Adipose tissue (tissue), 3 donors: ENCODE results near the gene RSPO3. TPM values are rescaled to one million over a fixed set of nuclear protein-coding genes. Genes with fewer than 3 reads are reported as not detected.
"Not testable (repeated sequence)": the region's sequence is repeated elsewhere in the genome, so short reads cannot be mapped to it uniquely, and the experiment has no call there.

ENCODE experiments used
- H3K27ac ChIP-seq: one replicate; pipeline ENCODE4 v1.5.1; 2013; ENCODE audit warnings: low read depth, low read length
- WGBS, 3 donors: extraction: QIAGEN DNeasy Blood & Tissue Kit; methylation state at CpG; one replicate each; pipeline ENCODE4 v1.1.7; 2013; 5-methylcytosine and 5-hydroxymethylcytosine counted together
- polyA plus RNA-seq, 3 donors: library from polyadenylated mRNA; stranded (reverse); fragments of 200-250 nt; gene quantifications; one replicate each; pipeline ENCODE4 v1.2.3, GENCODE V29; 2013
- donor health status: healthy with polysubstance abuse.
- donor health status: Bipolar disorder and iron deficiency.
- donor health status: healthy.

Gene RSPO3
- 10 to 100 TPM in 2 of 3 donors, 1 to 10 TPM in 1; 1.3 to 68.6 (median 27.6) TPM for polyA plus RNA-seq

DNA sequence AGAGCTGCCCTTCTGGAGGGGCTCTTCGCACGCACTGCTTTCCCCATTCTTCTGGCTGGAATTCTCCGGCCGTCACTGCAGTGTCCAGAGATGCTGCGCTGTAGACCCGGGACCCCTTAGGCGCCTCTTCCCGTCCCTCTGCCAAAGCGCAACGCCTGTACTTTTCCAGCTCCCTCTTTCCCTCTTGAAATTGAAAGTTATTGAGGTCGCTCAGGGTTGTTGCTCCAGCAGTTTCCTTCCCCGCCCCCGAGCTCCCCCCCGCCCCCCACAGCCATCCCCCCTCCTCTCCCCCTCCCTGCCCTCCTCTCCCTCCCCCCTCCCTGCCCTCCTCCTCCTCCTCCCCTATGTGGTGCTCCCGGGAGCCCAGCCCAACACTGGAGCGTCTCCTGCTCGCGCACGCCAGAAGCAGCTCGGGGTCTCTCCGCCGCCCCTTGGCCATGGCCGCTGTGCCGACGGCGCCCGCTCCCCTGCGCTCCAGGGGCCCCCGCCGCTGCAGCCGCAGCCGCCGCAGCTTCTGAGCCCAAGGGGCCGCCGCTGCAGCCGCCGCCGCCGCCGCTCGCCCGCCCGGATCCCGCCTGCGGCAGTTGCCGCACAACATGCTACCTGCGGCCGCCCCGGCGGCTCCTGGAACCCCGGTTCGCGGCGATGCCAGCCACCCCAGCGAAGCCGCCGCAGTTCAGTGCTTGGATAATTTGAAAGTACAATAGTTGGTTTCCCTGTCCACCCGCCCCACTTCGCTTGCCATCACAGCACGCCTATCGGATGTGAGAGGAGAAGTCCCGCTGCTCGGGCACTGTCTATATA is at the start of gene RSPO3:
Gene RSPO3 (plus strand): TSS at position 374 of the 804 bp plus-strand sequence. CDS start 522 bp downstream, outside the sequence.
- WGBS, 3 donors: 0 to 1% (median 1%) methylated on average over 46 to 63 of the region's 63 CpGs
- no peak within 1 kb of the TSS for H3K27ac ChIP-seq

DNA sequence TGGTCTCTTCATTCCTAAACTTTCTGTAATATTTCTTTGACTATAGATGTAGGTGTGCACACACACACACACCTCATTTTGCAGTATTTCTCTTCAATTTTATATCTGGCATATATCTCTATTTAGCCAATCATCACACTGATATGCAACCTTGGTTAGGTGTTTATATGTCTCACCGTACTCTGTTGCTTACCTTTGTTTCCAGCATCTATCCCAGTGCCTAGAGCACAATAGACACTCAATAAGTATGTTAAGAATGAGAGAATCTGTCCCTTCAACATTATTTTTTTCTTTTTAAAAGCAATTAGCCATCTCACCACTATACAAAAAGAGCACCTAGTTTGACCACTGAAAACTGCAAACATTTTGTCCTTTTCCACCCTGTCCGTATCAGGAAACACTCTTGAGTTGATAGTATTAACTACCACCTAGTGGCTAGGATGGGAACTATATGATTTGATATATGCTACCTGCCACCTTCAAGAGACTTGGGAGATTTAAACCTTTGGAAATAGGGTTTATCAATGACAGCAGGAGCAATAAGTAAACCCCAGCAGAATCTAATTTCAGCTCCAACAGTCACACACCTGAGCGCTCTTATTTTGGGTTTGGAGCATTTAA is 48.7 kb upstream of the RSPO3 start:
- 47 to 67% (median 55%) methylated on average over 3 of the region's 3 CpGs for WGBS, 3 donors
- no peak overlapping the region for H3K27ac ChIP-seq

DNA sequence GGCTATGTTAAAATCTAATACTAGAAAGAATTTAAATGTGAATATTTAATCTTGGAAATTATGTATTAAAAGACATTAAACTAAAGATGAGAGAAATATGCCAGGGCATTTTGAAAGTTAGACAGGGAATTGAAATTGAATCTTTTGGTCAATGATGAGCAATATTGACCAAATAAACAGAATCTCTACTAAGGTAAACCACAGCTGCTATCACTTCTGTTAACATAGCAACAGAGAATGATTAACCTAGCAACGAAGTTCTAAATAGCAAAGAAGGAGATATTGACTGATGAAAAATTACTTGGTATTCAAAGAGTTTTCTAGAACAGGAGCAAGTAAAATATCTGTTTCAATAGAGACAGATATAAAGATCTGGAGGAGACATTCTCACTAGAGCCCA is 45.2 kb upstream of the RSPO3 start:
- WGBS, 3 donors: 20 to 72% (median 61%) methylated on average over 1 of the region's 1 CpG

GRCh38 chr6:127076466-127076865 is 42.0 kb upstream of the RSPO3 start:
- H3K27ac ChIP-seq: no peak overlapping the region
- 54 to 65% (median 54%) methylated on average over 4 of the region's 4 CpGs for WGBS, 3 donors

More for the DNA sequence above, 45.2 kb upstream of the RSPO3 start:
- H3K27ac ChIP-seq: no peak overlapping the region

DNA sequence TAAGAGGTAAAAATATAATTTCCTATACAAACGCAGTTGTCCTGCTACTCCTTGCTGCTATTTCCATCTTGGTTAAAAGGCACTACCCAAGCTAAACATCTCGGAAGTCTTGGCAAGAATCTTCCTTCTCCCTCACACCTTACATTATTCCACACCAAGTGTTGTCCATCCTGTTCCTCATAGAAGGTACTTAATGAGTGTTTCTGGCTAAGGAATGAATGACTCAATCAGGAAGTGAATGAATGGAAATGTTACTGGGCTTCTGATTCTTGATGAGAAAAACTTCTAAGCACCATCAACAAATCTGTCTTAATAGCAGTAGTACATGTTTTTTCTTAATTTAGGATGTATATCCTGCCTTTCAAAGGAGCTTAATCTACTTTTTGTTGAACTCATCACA is 40.6 kb upstream of the RSPO3 start:
- no peak overlapping the region for H3K27ac ChIP-seq
- WGBS, 3 donors: 67 to 89% (median 80%) methylated on average over 2 of the region's 2 CpGs

DNA sequence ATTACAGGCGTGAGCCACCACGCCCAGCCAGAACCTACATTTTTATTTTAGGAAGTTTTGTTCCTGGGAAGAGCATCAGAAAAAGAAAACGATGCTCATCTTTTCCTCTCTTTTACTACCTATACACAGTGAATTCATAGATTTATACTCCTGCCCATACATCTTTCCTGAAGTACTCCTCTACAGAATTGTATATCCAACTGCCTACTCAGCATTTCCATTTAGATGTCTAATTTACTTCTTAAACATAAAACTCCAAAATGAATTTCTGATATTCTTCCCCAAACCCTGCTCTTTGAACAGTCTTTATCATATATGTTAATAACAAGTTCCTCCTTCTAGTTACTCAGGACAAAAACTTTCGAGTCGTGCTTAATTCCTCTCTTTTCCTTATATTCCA is 39.8 kb upstream of the RSPO3 start:
- WGBS, 3 donors: 83 to 97% (median 93%) methylated on average over 5 of the region's 5 CpGs
- no peak overlapping the region for H3K27ac ChIP-seq

DNA sequence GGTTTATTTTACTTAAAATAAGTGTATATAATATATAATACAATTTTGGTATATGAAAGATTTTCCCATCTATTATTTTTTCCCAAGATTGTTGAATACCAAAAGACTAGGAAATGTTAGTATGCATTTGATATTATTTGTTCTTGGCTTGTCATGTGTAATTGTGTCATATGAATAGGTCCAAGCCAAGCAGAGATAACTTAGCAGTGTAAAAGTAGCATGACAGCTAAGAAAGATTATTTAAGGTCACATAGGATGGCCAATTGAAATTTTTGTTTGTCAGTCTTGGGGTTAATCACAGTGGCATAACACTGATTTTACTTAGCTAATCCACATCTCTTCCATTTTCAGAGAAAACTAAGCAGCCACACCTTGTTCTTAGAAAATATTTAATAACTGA is 38.8 kb upstream of the RSPO3 start:
- no peak overlapping the region for H3K27ac ChIP-seq

GRCh38 chr6:127080081-127080480 is 38.4 kb upstream of the RSPO3 start:
- 68 to 81% (median 75%) methylated on average over 3 of the region's 3 CpGs for WGBS, 3 donors
- no peak overlapping the region for H3K27ac ChIP-seq

- no peak overlapping the region for H3K27ac ChIP-seq
- WGBS, 3 donors: 75 to 92% (median 85%) methylated on average over 2 of the region's 2 CpGs
Measured at GRCh38 chr6:127083231-127083962, 35.1 kb upstream of the RSPO3 start.

- H3K27ac ChIP-seq: no peak overlapping the region
- 79 to 90% (median 88%) methylated on average over 2 of the region's 2 CpGs for WGBS, 3 donors
Measured at GRCh38 chr6:127083963-127084310, 34.5 kb upstream of the RSPO3 start.

DNA sequence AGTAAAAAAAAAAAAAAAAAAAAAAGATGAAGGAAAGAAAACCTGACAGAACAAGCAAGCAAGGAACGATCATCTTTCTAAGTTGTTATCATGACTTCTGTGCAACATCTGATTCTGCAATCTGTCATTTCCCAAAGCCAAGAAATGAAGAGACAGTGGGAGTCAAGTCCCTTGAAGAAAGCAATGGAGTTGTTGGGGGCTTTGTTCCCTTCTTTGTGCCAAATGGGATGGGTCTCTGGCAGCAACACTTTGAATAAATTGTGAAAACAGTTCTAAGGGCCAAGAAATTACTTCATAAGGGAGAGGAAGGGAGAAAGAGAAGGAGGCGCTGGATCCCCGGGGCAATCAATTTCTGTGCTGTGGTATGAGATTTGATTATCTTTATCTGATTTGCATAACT is 33.3 kb upstream of the RSPO3 start:
- 51 to 74% (median 57%) methylated on average over 3 of the region's 3 CpGs for WGBS, 3 donors
- no peak overlapping the region for H3K27ac ChIP-seq

GRCh38 chr6:127090051-127090450 is 28.4 kb upstream of the RSPO3 start:
- 33 to 47% (median 42%) methylated on average over 1 of the region's 1 CpG for WGBS, 3 donors

GRCh38 chr6:127092466-127092865 is 26.0 kb upstream of the RSPO3 start:
- 71 to 79% (median 79%) methylated on average over 3 of the region's 3 CpGs for WGBS, 3 donors
- H3K27ac ChIP-seq: no peak overlapping the region

More at GRCh38 chr6:127090051-127090450, 28.4 kb upstream of the RSPO3 start:
- no peak overlapping the region for H3K27ac ChIP-seq

- 64 to 87% (median 64%) methylated on average over 1 of the region's 1 CpG for WGBS, 3 donors
- no peak overlapping the region for H3K27ac ChIP-seq
Measured at GRCh38 chr6:127094791-127095190, 23.7 kb upstream of the RSPO3 start.

GRCh38 chr6:127096167-127096566 is 22.3 kb upstream of the RSPO3 start:
- WGBS, 3 donors: 72 to 89% (median 81%) methylated on average over 5 of the region's 5 CpGs
- H3K27ac ChIP-seq: no peak overlapping the region

DNA sequence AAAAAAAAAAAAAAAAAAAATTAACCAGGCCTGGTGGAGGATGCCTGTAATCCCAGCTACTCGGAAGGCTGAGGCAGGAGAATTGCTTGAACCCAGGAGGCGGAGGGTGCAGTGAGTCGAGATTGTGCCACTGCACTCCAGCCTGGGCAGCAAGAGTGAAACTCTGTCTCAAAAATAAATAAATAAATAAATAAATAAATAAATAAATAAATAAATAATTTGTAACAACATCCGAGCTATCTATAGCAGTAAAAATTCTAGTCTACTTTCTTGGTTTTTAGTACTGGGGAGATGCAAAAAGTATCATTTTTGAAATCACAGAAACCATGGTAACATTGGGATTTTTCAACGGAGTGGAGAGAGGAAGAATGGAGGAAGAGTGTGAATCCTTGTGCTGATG is 21.0 kb upstream of the RSPO3 start:
- WGBS, 3 donors: 79 to 89% (median 85%) methylated on average over 5 of the region's 5 CpGs
- H3K27ac ChIP-seq: not testable (repeated sequence)

DNA sequence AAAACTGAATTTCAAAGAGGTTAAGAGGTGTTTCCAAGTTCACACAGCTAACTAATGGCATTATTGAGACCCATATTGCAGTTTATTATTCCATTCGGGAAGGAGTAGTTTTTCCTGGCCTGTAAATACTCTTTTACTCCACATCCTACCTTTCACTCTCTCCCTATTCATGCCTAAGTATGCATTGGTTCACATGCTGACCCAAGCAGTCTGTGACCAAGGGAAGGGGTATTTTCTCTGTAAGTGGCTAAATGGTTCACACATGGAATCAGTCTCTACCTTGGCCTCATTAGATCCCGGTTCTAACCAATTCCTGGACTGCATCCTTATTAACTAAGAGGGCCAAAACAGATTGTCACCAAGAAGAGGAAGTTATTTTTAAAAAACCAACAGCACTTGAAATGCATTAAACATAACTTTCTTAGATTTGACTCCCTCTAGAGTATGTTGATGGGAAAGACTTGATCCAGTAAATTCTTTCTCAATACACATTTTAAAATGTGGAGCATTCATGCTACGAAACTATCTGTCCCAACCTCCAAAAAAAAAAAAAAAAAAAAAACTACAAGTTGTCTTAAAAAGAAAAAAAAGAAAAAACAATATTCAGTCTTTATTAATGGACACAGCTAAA is 17.8 kb upstream of the RSPO3 start:
- 32 to 49% (median 33%) methylated on average over 3 of the region's 3 CpGs for WGBS, 3 donors
- H3K27ac ChIP-seq: no peak overlapping the region

DNA sequence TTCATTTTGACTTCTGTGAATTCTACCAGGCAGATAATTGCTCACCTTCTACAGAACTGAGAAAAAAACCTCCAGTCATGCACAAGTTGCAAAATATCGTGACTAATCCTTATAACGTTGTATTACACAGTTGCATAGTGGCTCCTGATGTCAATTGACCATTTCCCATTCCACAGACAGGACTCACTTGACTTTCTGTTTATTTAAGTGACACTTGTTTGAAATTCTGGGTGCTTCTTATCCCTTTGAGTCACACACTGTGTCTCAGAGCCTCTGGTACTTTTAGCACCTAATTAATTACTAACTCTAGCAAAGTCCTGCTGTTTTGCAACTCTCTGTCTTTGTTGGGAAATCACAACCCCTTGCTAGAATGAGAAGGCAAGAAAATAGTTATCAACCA is 16.2 kb upstream of the RSPO3 start:
- no peak overlapping the region for H3K27ac ChIP-seq
- 17 to 21% (median 21%) methylated on average over 2 of the region's 2 CpGs for WGBS, 3 donors

- 93 to 96% (median 94%) methylated on average over 3 of the region's 3 CpGs for WGBS, 3 donors
- H3K27ac ChIP-seq: no peak overlapping the region
Measured at GRCh38 chr6:127102859-127103258, 15.6 kb upstream of the RSPO3 start.
